Erythroblast (primary cell): ENCODE measurements around the gene FAM136A.

Experiments used
- GATA1 ChIP-seq: IDR thresholded peaks from 2 replicates; pipeline ENCODE4 v1.6.1; 2011; ENCODE audit warnings: low read depth, mild to moderate bottlenecking, control low read depth, low read length, moderate library complexity
- POLR2A ChIP-seq: IDR thresholded peaks from 2 replicates; pipeline ENCODE4 v1.6.1; 2011; ENCODE audit warnings: mild to moderate bottlenecking, low read length

DNA sequence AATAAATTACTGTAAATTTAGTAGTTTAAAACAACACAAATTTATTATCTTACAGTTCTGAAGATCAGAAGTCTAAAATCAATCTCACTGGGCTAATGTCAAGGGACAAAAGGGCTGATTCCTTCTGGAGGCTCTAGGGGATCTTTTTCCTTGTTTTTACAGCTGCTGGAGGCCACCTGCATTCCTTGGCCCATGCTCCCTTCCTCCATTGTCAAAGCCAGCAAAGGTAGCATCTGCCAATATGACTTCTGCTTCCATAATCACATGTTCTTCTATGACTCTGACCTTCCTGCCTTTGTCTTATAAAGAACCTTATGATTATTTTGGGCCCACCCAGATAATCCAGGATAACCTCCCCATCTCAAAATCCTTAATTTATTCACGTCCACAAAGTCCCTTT, 46.0 kb upstream of the FAM136A start:
- no peak for TF ChIP-seq POLR2A
- no peak for TF ChIP-seq GATA1
